GM12892 (cell line): ENCODE measurements around the gene SLC22A3.

Source experiments
- POLR2A ChIP-seq: IDR thresholded peaks from 2 replicates; pipeline ENCODE4 v1.6.1; 2011; ENCODE audit warnings: low read depth, low read length, control low read depth
- POLR2AphosphoS5 ChIP-seq: IDR thresholded peaks from 2 replicates; pipeline ENCODE4 v1.6.1; 2011; ENCODE audit warnings: low read depth, low read length, control low read depth

DNA sequence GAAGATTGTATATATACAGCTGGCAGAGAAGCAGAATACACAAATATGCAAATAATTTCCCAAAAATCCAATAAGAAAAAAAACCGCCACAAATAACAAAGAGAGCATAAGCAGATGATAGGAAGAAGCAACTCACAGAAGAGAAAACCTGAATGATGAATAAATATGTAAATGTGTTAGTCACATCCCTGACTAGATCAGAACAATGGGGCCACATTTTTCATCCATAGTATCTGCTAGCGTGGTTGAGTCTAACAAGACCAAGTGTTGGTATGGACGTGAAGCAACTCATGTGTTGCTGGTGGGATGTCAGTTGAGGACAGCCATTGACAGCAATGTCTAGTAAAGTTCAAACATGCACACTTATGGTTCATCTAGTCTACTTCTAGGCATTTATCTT is 3.9 kb upstream of the SLC22A3 start:
- no peak for TF ChIP-seq POLR2AphosphoS5
- TF ChIP-seq POLR2A: no peak
